NCI-H748 treated with DMSO at 0.1 percent for 48 hours (cell line): ENCODE data around the gene EMD.
"Not testable (repeated sequence)": the region's sequence is repeated elsewhere in the genome, so short reads cannot be mapped to it uniquely, and the experiment has no call there.

Experiments used
- DNase-seq: peaks from one replicate; lab custom pipeline; 2025; lab: John Stamatoyannopoulos, UW

The EMD gene

GRCh38 chrX:154396363-154396762, 17.3 kb downstream of the EMD start:
- DNase-seq: not testable (repeated sequence)

GRCh38 chrX:154396973-154397887, 18.1 kb downstream of the EMD start:
- DNase-seq: peak; percentile 29

GRCh38 chrX:154397888-154398667, 19.0 kb downstream of the EMD start, which contains the start of gene RPL10:
TSS of gene RPL10 (plus strand) at chrX:154398377. CDS start at chrX:154398520, 143 bp downstream.
- peak; percentile 91 for DNase-seq

GRCh38 chrX:154398668-154399526, 19.8 kb downstream of the EMD start:
- peak; percentile 66 for DNase-seq

DNA sequence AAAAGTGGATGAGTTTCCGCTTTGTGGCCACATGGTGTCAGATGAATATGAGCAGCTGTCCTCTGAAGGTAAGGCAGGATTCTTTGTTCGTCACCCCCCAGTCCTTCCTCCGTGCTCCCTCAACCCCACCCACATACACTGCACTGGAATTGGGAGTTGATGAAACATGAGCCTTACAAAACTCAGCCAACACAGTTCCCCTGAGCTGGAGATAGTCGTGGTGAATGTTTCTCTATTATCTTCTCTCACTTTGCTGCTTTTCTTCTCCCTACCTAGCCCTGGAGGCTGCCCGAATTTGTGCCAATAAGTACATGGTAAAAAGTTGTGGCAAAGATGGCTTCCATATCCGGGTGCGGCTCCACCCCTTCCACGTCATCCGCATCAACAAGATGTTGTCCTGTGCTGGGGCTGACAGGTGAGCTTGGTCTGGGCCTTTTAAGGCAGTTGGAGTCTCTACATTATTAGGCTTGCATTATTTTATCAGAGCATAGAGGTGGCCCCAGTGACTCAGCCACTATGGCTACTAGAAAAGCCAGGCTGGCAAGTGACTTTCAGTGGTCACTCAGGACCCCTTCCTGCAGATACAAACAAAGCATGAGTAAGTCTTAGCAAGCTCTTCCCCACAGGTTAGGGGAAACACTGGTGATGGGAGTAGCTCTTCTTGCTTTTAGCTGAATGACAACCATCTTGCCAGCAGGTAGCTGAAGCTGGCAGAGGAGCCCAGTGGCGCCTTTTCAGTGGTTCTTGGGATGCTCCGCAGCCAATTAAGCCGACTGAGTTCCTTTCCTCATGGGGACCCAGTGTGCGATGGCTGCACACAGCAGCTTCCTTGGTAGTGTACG, 20.7 kb downstream of the EMD start:
- no peak for DNase-seq

GRCh38 chrX:154400369-154400817, 21.3 kb downstream of the EMD start:
- not testable (repeated sequence) for DNase-seq

- no peak for DNase-seq
Measured at GRCh38 chrX:154401045-154401799, 22.1 kb downstream of the EMD start.

GRCh38 chrX:154401918-154402621, 23.0 kb downstream of the EMD start:
- no peak for DNase-seq

DNA sequence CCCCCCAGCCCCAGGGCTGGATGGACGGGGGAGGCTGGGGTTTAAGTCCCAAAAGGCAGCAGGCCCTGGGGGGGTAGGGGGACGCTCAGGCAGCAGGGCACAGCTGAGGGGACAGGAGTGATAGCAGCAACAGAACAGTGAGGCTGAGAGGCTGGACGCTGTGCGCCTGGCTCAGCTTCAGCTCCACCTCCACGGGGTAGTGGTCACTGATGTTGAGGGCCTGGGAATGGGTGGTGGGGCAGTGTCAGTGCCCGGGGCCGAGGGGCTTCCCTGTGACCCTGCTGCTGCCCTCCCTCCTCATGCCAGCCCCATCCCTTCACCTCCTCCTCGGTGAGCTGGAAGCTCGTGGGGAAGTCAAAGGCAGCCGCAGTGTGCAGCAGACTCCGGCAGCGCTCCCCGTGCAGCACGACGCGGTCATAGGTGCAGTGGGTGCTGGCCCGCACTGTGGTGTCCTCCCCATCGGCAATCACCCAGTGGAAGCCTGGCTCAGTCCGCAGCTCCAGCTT, 23.6 kb downstream of the EMD start:
- no peak for DNase-seq

GRCh38 chrX:154403192-154403591, 24.1 kb downstream of the EMD start:
- no peak for DNase-seq

- no peak for DNase-seq
Measured at GRCh38 chrX:154403858-154404257, 24.8 kb downstream of the EMD start.

- DNase-seq: no peak
Measured at GRCh38 chrX:154404625-154405192, 25.6 kb downstream of the EMD start.

GRCh38 chrX:154408659-154409221, 29.6 kb downstream of the EMD start:
- no peak for DNase-seq

- DNase-seq: no peak
Measured at GRCh38 chrX:154409222-154409871, 30.3 kb downstream of the EMD start, which contains the start of gene DNASE1L1. TSS of gene DNASE1L1 (minus strand) at chrX:154409254. CDS start at chrX:154405568, 3,686 bp downstream.

- DNase-seq: peak; percentile 20
Measured at GRCh38 chrX:154411981-154412340, 32.9 kb downstream of the EMD start.

GRCh38 chrX:154412468-154412867, 33.4 kb downstream of the EMD start:
- no peak for DNase-seq

GRCh38 chrX:154413142-154413541, 34.0 kb downstream of the EMD start:
- no peak for DNase-seq

GRCh38 chrX:154417157-154417556, 38.1 kb downstream of the EMD start:
- DNase-seq: no peak
